Fibroblast of the conjunctiva (primary cell): ENCODE data around the gene BAIAP2.

Source experiments
- DNase-seq: peaks from one replicate; pipeline ENCODE4 v3.0.0-alpha.2; 2010; ENCODE audit warnings: low read depth

The BAIAP2 gene

GRCh38 chr17:81126281-81127132, 91.6 kb downstream of the BAIAP2 start:
- DNase-seq: no peak

- no peak for DNase-seq
Measured at GRCh38 chr17:81127133-81127455, 92.1 kb downstream of the BAIAP2 start.

GRCh38 chr17:81127526-81128177, 92.7 kb downstream of the BAIAP2 start:
- no peak for DNase-seq

- no peak for DNase-seq
Measured at GRCh38 chr17:81128338-81128737, 93.4 kb downstream of the BAIAP2 start.

- no peak for DNase-seq
Measured at GRCh38 chr17:81128774-81129173, 93.8 kb downstream of the BAIAP2 start.

GRCh38 chr17:81129289-81129688, 94.3 kb downstream of the BAIAP2 start:
- DNase-seq: no peak

- no peak for DNase-seq
Measured at GRCh38 chr17:81129711-81130367, 94.9 kb downstream of the BAIAP2 start.

GRCh38 chr17:81130385-81131361, 95.7 kb downstream of the BAIAP2 start:
- DNase-seq: no peak

GRCh38 chr17:81131486-81132196, 96.7 kb downstream of the BAIAP2 start:
- DNase-seq: no peak

- DNase-seq: no peak
Measured at GRCh38 chr17:81132197-81132540, 97.2 kb downstream of the BAIAP2 start.

- no peak for DNase-seq
Measured at GRCh38 chr17:81132770-81133723, 98.1 kb downstream of the BAIAP2 start.

- no peak for DNase-seq
Measured at GRCh38 chr17:81134064-81134781, 99.3 kb downstream of the BAIAP2 start.

- DNase-seq: no peak
Measured at GRCh38 chr17:81135505-81136278, 100.7 kb downstream of the BAIAP2 start.

- no peak for DNase-seq
Measured at GRCh38 chr17:81136366-81136765, 101.4 kb downstream of the BAIAP2 start.

- DNase-seq: no peak
Measured at GRCh38 chr17:81137248-81137647, 102.3 kb downstream of the BAIAP2 start.

GRCh38 chr17:81138083-81138482, 103.1 kb downstream of the BAIAP2 start:
- no peak for DNase-seq

GRCh38 chr17:81138500-81138899, 103.5 kb downstream of the BAIAP2 start:
- DNase-seq: no peak

GRCh38 chr17:81139428-81139827, 104.5 kb downstream of the BAIAP2 start:
- DNase-seq: no peak

GRCh38 chr17:81140018-81140417, 105.1 kb downstream of the BAIAP2 start:
- DNase-seq: no peak
